ENCODE data around the gene UTS2.

GRCh38 chr1:7839526-7839925, 13.3 kb downstream of the UTS2 start:
- TF ChIP-seq, protein P1, sequence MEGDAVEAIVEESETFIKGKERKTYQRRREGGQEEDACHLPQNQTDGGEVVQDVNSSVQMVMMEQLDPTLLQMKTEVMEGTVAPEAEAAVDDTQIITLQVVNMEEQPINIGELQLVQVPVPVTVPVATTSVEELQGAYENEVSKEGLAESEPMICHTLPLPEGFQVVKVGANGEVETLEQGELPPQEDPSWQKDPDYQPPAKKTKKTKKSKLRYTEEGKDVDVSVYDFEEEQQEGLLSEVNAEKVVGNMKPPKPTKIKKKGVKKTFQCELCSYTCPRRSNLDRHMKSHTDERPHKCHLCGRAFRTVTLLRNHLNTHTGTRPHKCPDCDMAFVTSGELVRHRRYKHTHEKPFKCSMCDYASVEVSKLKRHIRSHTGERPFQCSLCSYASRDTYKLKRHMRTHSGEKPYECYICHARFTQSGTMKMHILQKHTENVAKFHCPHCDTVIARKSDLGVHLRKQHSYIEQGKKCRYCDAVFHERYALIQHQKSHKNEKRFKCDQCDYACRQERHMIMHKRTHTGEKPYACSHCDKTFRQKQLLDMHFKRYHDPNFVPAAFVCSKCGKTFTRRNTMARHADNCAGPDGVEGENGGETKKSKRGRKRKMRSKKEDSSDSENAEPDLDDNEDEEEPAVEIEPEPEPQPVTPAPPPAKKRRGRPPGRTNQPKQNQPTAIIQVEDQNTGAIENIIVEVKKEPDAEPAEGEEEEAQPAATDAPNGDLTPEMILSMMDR (IDR thresholded peaks at IDR 0.05; ENCODE audit: insufficient read depth, low read length, poor library complexity, severe bottlenecking), result no peak
- TF ChIP-seq EZH2phosphoT487 (conservative IDR thresholded peaks at IDR 0.05; ENCODE audit: low read length), result no peak
